ENCODE results near the gene PREX1. TPM values are rescaled to one million over a fixed set of nuclear protein-coding genes. Genes with fewer than 3 reads are reported as not detected.

The PREX1 gene
- polyA plus RNA-seq, 1 of the 3 experiments (the other 2 are of a cell fraction) = 5.3 TPM

DNA sequence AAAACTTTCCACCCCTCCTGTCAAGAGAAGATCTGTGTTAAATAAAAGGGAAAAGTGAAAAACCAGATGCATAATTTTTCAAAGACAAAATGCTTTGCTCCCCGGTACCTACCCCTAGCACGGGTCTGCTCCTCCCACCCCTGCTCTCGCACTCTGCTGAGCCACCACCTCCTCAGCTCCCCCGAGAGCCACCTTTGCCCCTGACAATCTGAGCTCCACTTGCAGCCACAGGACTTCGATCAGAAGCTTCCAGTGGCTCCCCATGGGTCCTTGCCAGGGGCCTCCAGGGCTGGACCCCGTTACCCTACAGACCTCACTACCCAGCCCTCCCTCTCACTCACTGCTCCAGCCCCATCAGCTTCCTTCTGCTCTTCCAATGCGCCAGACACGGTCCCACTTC, 171.7 kb downstream of the PREX1 start:
- Histone ChIP-seq H3K36me3 (replicated peaks in 1 of 2; ENCODE audit: control insufficient read depth in 1 of 2, insufficient read depth in 2 of 2, low read length in 1 of 2) (no peaks in the 10 kb centered on the region), H4K20me1 (ENCODE audit: insufficient read depth) (no peaks in the 10 kb centered on the region), H3K27ac (ENCODE audit: low read depth in 2 of 2, low read length in 1 of 2) (no peak overlapping the region), H3F3A (replicated peaks; ENCODE audit: insufficient read depth) (no peaks in the 10 kb centered on the region), H3K4me1 (ENCODE audit: control insufficient read depth in 1 of 2, insufficient read depth in 2 of 2, low read depth in 1 of 2, low read length in 1 of 2) (no peaks in the 10 kb centered on the region), H3K4me3 (ENCODE audit: low read depth in 2 of 2, low read length in 1 of 2) (no peak overlapping the region), H3K79me2 (ENCODE audit: insufficient read depth) (no peaks in the 10 kb centered on the region), H3K9ac (no peak overlapping the region), H2AFZ (ENCODE audit: low read depth) (no peak overlapping the region), H3K9me2 (no peaks in the 10 kb centered on the region), H3K27me3 (ENCODE audit: insufficient read depth) (no peaks in the 10 kb centered on the region), H3K4me2 (no peak overlapping the region), H3K9me3 (no peaks in the 10 kb centered on the region)
- ChIA-PET CTCF (interaction anchor here (0.6 to 8.6 kb wide), 10 partner anchors 13 to 252 kb away, joined by 3 to 245 read pairs (median 41); partner anchors contain the start of gene PREX1), POLR2A (no interaction called here)
- TF ChIP-seq, protein P1, sequence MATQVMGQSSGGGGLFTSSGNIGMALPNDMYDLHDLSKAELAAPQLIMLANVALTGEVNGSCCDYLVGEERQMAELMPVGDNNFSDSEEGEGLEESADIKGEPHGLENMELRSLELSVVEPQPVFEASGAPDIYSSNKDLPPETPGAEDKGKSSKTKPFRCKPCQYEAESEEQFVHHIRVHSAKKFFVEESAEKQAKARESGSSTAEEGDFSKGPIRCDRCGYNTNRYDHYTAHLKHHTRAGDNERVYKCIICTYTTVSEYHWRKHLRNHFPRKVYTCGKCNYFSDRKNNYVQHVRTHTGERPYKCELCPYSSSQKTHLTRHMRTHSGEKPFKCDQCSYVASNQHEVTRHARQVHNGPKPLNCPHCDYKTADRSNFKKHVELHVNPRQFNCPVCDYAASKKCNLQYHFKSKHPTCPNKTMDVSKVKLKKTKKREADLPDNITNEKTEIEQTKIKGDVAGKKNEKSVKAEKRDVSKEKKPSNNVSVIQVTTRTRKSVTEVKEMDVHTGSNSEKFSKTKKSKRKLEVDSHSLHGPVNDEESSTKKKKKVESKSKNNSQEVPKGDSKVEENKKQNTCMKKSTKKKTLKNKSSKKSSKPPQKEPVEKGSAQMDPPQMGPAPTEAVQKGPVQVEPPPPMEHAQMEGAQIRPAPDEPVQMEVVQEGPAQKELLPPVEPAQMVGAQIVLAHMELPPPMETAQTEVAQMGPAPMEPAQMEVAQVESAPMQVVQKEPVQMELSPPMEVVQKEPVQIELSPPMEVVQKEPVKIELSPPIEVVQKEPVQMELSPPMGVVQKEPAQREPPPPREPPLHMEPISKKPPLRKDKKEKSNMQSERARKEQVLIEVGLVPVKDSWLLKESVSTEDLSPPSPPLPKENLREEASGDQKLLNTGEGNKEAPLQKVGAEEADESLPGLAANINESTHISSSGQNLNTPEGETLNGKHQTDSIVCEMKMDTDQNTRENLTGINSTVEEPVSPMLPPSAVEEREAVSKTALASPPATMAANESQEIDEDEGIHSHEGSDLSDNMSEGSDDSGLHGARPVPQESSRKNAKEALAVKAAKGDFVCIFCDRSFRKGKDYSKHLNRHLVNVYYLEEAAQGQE (IDR thresholded peaks at IDR 0.05; ENCODE audit: low read depth, low read length) = no peak
- TF ChIP-seq MEF2A (IDR thresholded peaks at IDR 0.05; ENCODE audit: borderline replicate concordance, low read depth) = no peak
- TF ChIP-seq, protein P2, sequence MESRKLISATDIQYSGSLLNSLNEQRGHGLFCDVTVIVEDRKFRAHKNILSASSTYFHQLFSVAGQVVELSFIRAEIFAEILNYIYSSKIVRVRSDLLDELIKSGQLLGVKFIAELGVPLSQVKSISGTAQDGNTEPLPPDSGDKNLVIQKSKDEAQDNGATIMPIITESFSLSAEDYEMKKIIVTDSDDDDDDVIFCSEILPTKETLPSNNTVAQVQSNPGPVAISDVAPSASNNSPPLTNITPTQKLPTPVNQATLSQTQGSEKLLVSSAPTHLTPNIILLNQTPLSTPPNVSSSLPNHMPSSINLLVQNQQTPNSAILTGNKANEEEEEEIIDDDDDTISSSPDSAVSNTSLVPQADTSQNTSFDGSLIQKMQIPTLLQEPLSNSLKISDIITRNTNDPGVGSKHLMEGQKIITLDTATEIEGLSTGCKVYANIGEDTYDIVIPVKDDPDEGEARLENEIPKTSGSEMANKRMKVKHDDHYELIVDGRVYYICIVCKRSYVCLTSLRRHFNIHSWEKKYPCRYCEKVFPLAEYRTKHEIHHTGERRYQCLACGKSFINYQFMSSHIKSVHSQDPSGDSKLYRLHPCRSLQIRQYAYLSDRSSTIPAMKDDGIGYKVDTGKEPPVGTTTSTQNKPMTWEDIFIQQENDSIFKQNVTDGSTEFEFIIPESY (IDR thresholded peaks at IDR 0.05; ENCODE audit: borderline replicate concordance, low read depth) = no peak
- TF ChIP-seq NFIC (IDR thresholded peaks at IDR 0.05; ENCODE audit: borderline replicate concordance) = no peak
- no peak for TF ChIP-seq ELF1 (IDR thresholded peaks at IDR 0.05)
- TF ChIP-seq SMC3 (IDR thresholded peaks at IDR 0.05; ENCODE audit: low read depth, low read length) = no peak
- 75% methylated on average over 8 of the region's 8 CpGs for WGBS (ENCODE audit: low lambda C conversion rate)
- DNase-seq = no peak

DNA sequence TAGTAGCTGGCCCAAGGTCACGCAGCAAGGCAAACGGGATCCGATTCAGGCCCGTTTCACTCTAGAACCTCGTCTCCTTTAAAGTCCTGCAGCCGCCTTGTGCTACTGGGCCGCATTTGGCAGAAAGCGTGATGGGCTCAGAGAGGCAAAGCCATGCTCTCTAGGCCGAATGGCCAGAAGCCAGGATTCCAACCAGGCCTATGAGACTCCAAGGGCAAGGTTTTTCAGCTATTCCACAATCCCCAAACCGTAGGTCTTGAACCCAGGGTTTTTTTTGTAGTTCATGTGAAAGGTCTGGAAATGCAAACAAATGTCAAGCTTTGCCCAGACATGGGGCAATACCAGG, 174.1 kb downstream of the PREX1 start:
- CTCF ChIA-PET = interaction anchor here (4.9 to 8.6 kb wide), 2 partner anchors 19 to 254 kb away, joined by 49 to 245 read pairs; no protein-coding TSS in a partner anchor
- Histone ChIP-seq H3K4me2 (no peak overlapping the region), H2AFZ (ENCODE audit: low read depth) (no peak overlapping the region), H4K20me1 (ENCODE audit: insufficient read depth) (no peaks in the 10 kb centered on the region), H3K9me3 (no peaks in the 10 kb centered on the region), H3K4me1 (ENCODE audit: control insufficient read depth in 1 of 2, insufficient read depth in 2 of 2, low read depth in 1 of 2, low read length in 1 of 2) (no peaks in the 10 kb centered on the region), H3K9ac (no peak overlapping the region), H3K27me3 (ENCODE audit: insufficient read depth) (no peaks in the 10 kb centered on the region), H3K9me2 (no peaks in the 10 kb centered on the region), H3K36me3 (replicated peaks in 1 of 2; ENCODE audit: control insufficient read depth in 1 of 2, insufficient read depth in 2 of 2, low read length in 1 of 2) (no peaks in the 10 kb centered on the region), H3K79me2 (ENCODE audit: insufficient read depth) (no peaks in the 10 kb centered on the region), H3K27ac (ENCODE audit: low read depth in 2 of 2, low read length in 1 of 2) (no peak overlapping the region), H3F3A (replicated peaks; ENCODE audit: insufficient read depth) (no peaks in the 10 kb centered on the region), H3K4me3 (ENCODE audit: low read depth in 2 of 2, low read length in 1 of 2) (no peak overlapping the region)
- 89% methylated on average over 10 of the region's 10 CpGs for whole genome bisulfite sequencing (ENCODE audit: low lambda C conversion rate)
- no peak for DNase-seq
- TF ChIP-seq POLR2AphosphoS5 (IDR thresholded peaks at IDR 0.05; ENCODE audit: low read depth, low read length) (no peak), SMC3 (IDR thresholded peaks at IDR 0.05; ENCODE audit: low read depth, low read length) (no peak), YY1 (IDR thresholded peaks at IDR 0.05; ENCODE audit: low read depth) (no peak)
- POLR2A ChIA-PET = no interaction called here
